Cardiac muscle cell (in vitro differentiated cells and primary cell): ENCODE measurements around the gene VOPP1. TPM values are rescaled to one million over a fixed set of nuclear protein-coding genes. Genes with fewer than 3 reads are reported as not detected.
A peak's percentile ranks its signal among the peaks of the same experiment; 100 is the strongest.

ENCODE experiments used
- DNase-seq, 2 donors: peaks; one replicate each; pipeline versions ENCODE4 v3.0.0 to v3.0.0-alpha.2; 2010 to 2017; ENCODE audit warnings: low read depth in 1 of 2, low spot score in 1 of 2
- H3K27ac ChIP-seq: fragments of 200-600 bp; sonication (generic); 2 replicates; pipeline ENCODE4 v1.5.1; 2016
- H3K27me3 ChIP-seq: fragments of 200-600 bp; sonication (generic); 2 replicates; pipeline ENCODE4 v1.6.0; 2016; ENCODE audit warnings: control low read depth
- H3K36me3 ChIP-seq: fragments of 200-600 bp; sonication (generic); 2 replicates; pipeline ENCODE4 v1.5.1; 2016; ENCODE audit warnings: control low read depth
- H3K4me1 ChIP-seq: fragments of 200-600 bp; sonication (generic); 2 replicates; pipeline ENCODE4 v1.8.1; 2017; ENCODE audit warnings: low read depth, mild to moderate bottlenecking, mixed run types
- H3K4me3 ChIP-seq: fragments of 200-600 bp; sonication (generic); 2 replicates; pipeline ENCODE4 v1.5.1; 2016; ENCODE audit warnings: mild to moderate bottlenecking
- H3K9me3 ChIP-seq: fragments of 200-600 bp; sonication (generic); 2 replicates; pipeline ENCODE4 v1.5.1; 2017; ENCODE audit warnings: low read depth, mild to moderate bottlenecking, control low read depth
- polyA plus RNA-seq: library from polyadenylated mRNA; unstranded; fragments of >200 nt; fragmentation: Nextera tagmentation; extraction: Ambion mirVana; gene quantifications from 2 replicates; pipeline ENCODE4 v1.2.1, GENCODE V29; 2016
- total RNA-seq: library from RNA; depleted of rRNA; stranded (reverse); fragments of >200 nt; gene quantifications from 2 replicates; pipeline ENCODE4 v1.2.3, GENCODE V29; 2016
- TF ChIP-seq, protein P1 (sequence below): IDR thresholded peaks from 2 replicates; pipeline ENCODE4 v1.5.1; 2012; ENCODE audit warnings: low read depth, mild to moderate bottlenecking, low read length

VOPP1 gene
- total and polyA plus RNA-seq, 2 experiments from 2014 or later: 9.6 to 19.3 TPM

DNA sequence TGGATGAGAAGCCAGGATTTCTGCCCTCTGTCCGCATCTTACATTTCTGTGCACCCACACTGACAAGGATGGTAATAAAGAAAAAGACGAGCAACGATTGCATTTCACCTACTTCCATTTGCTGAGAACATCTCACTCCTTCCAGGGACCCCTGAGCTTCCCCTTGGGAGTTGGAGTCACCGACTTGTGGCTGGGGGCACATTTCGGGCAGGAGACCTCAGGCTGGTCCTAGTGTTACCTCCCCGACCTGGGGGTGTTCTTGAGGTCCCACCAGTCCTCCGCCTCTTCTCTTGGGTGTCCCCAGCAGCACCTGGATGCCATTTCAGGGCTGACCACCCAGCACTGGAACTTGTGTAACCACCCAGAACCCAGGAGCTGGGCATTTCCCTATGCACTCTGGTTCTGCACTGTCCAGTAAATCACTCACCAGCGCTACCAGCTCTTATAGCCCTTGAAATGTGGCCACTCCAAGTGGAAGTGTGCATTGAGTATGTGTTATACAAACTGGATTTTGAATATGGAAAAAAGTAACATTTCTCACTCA lies 122.2 kb downstream of the VOPP1 start:
- TF ChIP-seq, protein P1, sequence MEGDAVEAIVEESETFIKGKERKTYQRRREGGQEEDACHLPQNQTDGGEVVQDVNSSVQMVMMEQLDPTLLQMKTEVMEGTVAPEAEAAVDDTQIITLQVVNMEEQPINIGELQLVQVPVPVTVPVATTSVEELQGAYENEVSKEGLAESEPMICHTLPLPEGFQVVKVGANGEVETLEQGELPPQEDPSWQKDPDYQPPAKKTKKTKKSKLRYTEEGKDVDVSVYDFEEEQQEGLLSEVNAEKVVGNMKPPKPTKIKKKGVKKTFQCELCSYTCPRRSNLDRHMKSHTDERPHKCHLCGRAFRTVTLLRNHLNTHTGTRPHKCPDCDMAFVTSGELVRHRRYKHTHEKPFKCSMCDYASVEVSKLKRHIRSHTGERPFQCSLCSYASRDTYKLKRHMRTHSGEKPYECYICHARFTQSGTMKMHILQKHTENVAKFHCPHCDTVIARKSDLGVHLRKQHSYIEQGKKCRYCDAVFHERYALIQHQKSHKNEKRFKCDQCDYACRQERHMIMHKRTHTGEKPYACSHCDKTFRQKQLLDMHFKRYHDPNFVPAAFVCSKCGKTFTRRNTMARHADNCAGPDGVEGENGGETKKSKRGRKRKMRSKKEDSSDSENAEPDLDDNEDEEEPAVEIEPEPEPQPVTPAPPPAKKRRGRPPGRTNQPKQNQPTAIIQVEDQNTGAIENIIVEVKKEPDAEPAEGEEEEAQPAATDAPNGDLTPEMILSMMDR: no peak
- DNase-seq: no peak
- Histone ChIP-seq H3K36me3 (no peaks in the 10 kb centered on the region), H3K27ac (no peak overlapping the region), H3K9me3 (no peaks in the 10 kb centered on the region), H3K4me1 (no peaks in the 10 kb centered on the region), H3K4me3 (no peak overlapping the region), H3K27me3 (no peaks in the 10 kb centered on the region)

DNA sequence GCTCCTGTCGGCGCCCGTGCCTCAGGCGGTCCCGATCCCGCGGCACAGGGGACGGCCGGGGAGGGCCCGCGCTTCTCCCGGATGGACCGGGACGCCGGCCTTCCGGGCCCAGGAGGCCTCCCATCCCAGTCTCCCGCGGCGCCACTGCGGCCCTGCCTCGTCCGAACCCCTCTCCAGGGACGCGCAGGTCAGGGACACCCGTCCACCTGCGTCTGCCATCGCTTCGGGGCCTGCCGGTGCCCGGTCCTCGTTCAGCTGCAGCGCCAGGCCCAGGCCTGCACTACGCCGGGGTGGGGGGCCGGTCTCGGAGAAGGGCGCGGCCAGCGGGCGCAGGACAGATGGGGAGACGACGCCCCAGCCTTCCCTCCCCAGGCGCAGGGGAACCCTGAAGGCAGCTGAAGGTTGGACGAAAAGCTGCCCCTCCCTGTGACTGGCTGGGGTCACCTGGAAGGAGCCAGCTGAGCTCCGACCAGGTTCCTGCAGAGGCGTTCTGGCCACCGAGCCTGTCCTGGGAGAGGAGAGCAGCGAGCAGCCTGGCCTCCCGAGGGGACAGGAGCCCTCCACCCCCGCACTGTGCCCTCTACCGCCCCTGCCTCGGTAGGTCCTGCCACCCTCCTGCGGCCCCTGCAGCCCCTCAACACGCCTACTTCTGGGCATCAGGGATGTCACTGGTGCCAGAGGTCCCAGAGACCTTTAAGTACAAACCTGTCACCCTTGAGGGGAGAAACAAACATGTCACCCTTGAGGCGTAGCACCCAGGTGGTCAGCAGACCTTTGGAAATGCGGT lies 122.9 kb downstream of the VOPP1 start:
- no peaks in the 10 kb centered on the region for H3K9me3 ChIP-seq
- no peak for DNase-seq
- no peaks in the 10 kb centered on the region for H3K27me3 ChIP-seq
- no peak overlapping the region for H3K4me3 ChIP-seq
- no peak overlapping the region for H3K27ac ChIP-seq
- TF ChIP-seq, protein P1: no peak
- H3K4me1 ChIP-seq: no peaks in the 10 kb centered on the region
- H3K36me3 ChIP-seq: no peaks in the 10 kb centered on the region

DNA sequence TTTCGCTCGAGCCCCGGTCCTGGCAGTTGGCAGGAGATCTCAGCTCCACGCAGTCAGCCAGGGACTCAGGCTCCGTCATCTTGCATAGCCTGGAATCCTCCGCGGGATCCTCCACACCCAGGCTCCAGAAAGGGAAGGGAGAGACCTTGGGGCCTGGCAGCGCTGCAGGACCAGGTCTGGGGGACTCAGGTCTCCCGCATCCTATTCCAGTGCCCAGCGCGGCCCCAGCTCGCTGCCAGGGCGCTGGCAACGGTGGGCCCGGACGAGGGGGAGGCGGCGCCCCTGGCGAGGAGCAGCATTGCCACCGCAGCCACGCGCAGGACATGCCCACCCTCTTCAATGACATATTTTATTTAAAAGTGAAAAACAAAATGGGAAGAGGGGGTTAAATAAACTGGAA lies 123.8 kb downstream of the VOPP1 start:
- DNase-seq: no peak

DNA sequence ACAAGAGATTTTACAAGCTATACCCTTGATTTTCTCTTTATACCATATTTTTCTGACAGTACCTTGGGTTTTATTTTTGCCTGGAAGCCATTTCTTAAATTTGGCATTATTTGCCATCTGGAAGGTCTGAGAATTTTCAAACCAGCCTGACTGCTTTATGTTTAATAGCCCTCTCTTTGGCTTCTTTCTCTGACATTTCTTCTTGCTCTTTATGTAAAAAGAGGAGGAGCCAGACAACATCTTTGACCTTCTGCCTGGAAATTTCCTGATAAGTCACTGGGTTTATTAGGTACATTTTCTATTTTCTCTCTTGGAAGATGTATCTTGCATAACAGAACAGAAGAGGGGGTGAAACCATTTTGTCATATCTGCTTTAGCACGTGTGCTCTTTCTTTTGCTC lies 127.5 kb downstream of the VOPP1 start:
- no peaks in the 10 kb centered on the region for H3K4me1 ChIP-seq
- TF ChIP-seq, protein P1: no peak
- H3K4me3 ChIP-seq: no peak overlapping the region
- H3K9me3 ChIP-seq: no peaks in the 10 kb centered on the region
- no peaks in the 10 kb centered on the region for H3K36me3 ChIP-seq
- DNase-seq: no peak
- H3K27me3 ChIP-seq: no peaks in the 10 kb centered on the region
- H3K27ac ChIP-seq: no peak overlapping the region

More for the DNA sequence above, 123.8 kb downstream of the VOPP1 start:
- H3K27me3 ChIP-seq: no peaks in the 10 kb centered on the region
- H3K9me3 ChIP-seq: no peaks in the 10 kb centered on the region
- no peak overlapping the region for H3K27ac ChIP-seq
- H3K36me3 ChIP-seq: no peaks in the 10 kb centered on the region
- H3K4me1 ChIP-seq: no peaks in the 10 kb centered on the region
- H3K4me3 ChIP-seq: no peak overlapping the region
- TF ChIP-seq, protein P1: no peak

DNA sequence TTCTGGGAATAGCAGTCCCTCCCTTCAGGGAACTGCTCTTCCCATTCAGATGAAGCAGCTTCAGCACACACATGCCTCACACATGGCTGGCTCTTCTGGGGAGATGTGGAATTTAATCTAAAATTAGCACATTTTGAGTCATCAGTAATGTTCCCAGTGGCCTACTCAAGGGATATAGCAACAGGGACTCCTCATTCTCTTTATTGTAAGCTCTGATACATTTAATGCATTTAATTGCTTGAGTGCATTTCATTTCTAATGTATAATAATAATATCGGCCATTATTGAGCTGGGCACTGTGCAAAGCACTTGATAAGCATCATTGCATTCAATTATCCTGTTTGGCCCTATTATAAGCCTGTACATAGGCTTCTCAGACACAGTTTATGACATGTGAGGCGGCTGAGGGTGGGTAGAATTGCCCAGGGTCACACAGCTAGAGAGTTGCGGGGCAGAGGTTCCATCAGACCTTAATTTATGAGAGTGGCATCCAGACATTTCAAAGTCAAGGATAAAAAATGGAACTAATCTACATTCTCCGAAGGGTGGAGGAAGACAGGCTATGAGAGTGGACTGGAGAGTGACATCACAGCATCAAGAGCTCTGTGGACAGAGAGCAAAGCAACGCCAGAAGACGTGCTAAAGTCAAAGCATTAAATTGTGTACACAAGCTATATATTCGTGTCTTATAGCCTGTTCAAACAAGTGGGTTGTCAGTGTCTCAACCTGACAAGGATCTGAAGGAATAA lies 130.4 kb downstream of the VOPP1 start:
- Histone ChIP-seq H3K9me3 (no peaks in the 10 kb centered on the region), H3K27ac (no peak overlapping the region), H3K4me1 (no peaks in the 10 kb centered on the region), H3K4me3 (no peak overlapping the region), H3K27me3 (no peaks in the 10 kb centered on the region), H3K36me3 (no peaks in the 10 kb centered on the region)
- DNase-seq: peak in 1 of 2 donors; percentile 62
- TF ChIP-seq, protein P1: no peak
